B cell (primary cell): ENCODE measurements around the gene NECAP2. TPM values are rescaled to one million over a fixed set of nuclear protein-coding genes. Genes with fewer than 3 reads are reported as not detected.
A peak's percentile ranks its signal among the peaks of the same experiment; 100 is the strongest.

Experiments
- ATAC-seq: fragments of 200-7000 bp; cut with Tn5 transposase; one replicate; pipeline ENCODE4 v1.10.0; 2021; ENCODE audit warnings: low read depth, mild to moderate bottlenecking, moderate number of reproducible peaks, moderate library complexity
- CTCF ChIA-PET: fragments of 350-600 bp; sonication (Branson Sonifier 250); formaldehyde crosslinking; loops from one replicate; lab custom pipeline; 2021; ENCODE audit warnings: antibody characterized with exemption, inconsistent platforms; lab: Charles Lee
- POLR2A ChIA-PET: fragments of 350-600 bp; sonication (Branson Sonifier 250); formaldehyde crosslinking; loops from one replicate; lab custom pipeline; 2021; ENCODE audit warnings: antibody characterized with exemption; lab: Charles Lee
- DNase-seq: peaks from one replicate; pipeline ENCODE4 v3.0.0; 2013
- H2AFZ ChIP-seq: 2 replicates; pipeline ENCODE4 v1.6.1; 2012; ENCODE audit warnings: mild to moderate bottlenecking, low read depth, low read length; ENCODE audit not compliant: insufficient read depth, poor library complexity, severe bottlenecking
- H3K27ac ChIP-seq, 2 donors: 1 replicate in 1 of 2; 2 replicates in 1 of 2; pipeline ENCODE4 v1.5.1; 2012 to 2013; ENCODE audit warnings: low read length in 2 of 2, mild to moderate bottlenecking in 2 of 2, moderate library complexity in 1 of 2
- H3K27me3 ChIP-seq, 4 experiments: fragments of 200-600 bp in 1 of 4; sonication (generic) in 1 of 4; replicated peaks in 1 of 4; 1 replicate in 2 of 4; 2 replicates in 2 of 4; pipeline versions ENCODE4 v1.6.1 to v1.7.0; 2013 to 2016; ENCODE audit warnings: low read length in 3 of 4, mild to moderate bottlenecking in 2 of 4, mixed read lengths in 1 of 4, moderate library complexity in 1 of 4; ENCODE audit not compliant: insufficient read depth in 4 of 4, control insufficient read depth in 3 of 4; ENCODE audit errors: control extremely low read depth in 1 of 4
- H3K36me3 ChIP-seq, 2 experiments: replicated peaks in 1 of 2; 1 replicate in 1 of 2; 2 replicates in 1 of 2; pipeline versions ENCODE4 v1.6.1 to v1.7.1; 2013; ENCODE audit warnings: low read length in 1 of 2; ENCODE audit not compliant: insufficient read depth in 2 of 2, control insufficient read depth in 1 of 2; ENCODE audit errors: control extremely low read depth in 1 of 2, extremely low read depth in 1 of 2
- H3K4me1 ChIP-seq, 2 donors: fragments of 200-600 bp in 1 of 2; sonication (generic) in 1 of 2; 1 replicate in 1 of 2; 2 replicates in 1 of 2; pipeline versions ENCODE4 v1.5.1 to v1.6.1; 2013 to 2017; ENCODE audit warnings: low read length in 2 of 2; ENCODE audit not compliant: control insufficient read depth in 2 of 2, insufficient read depth in 2 of 2
- H3K4me2 ChIP-seq: replicated peaks from 2 replicates; pipeline ENCODE3; 2012; ENCODE audit warnings: mild to moderate bottlenecking, low read depth, low read length; ENCODE audit not compliant: poor library complexity, severe bottlenecking
- H3K4me3 ChIP-seq, 5 experiments: fragments of 200-600 bp in 1 of 5; sonication (generic) in 1 of 5; 1 replicate in 3 of 5; 2 replicates in 2 of 5; pipeline versions ENCODE4 v1.5.1 to v1.7.0; 2011 to 2016; ENCODE audit warnings: low read length in 4 of 5, mild to moderate bottlenecking in 4 of 5, low read depth in 2 of 5, control low read depth in 1 of 5, moderate library complexity in 1 of 5; ENCODE audit not compliant: insufficient read depth in 1 of 5; ENCODE audit errors: control extremely low read depth in 1 of 5, extremely low read depth in 1 of 5
- H3K79me2 ChIP-seq: fragments of 200-600 bp; sonication (generic); one replicate; pipeline ENCODE4 v1.6.0; 2016; ENCODE audit warnings: low read length; ENCODE audit not compliant: control insufficient read depth, insufficient read depth
- H3K9ac ChIP-seq: fragments of 200-600 bp; sonication (generic); 2 replicates; pipeline ENCODE4 v1.6.1; 2017; ENCODE audit warnings: mild to moderate bottlenecking, low read length, moderate library complexity
- H3K9me3 ChIP-seq, 3 donors: one replicate each; pipeline versions ENCODE4 v1.6.1 to v1.7.1; 2013; ENCODE audit warnings: low read length in 2 of 3; ENCODE audit not compliant: control insufficient read depth in 2 of 3, insufficient read depth in 1 of 3; ENCODE audit errors: control extremely low read depth in 1 of 3
- H4K20me1 ChIP-seq: 2 replicates; pipeline ENCODE4 v1.6.0; 2012; ENCODE audit warnings: mild to moderate bottlenecking, low read length; ENCODE audit not compliant: insufficient read depth, control insufficient read depth, poor library complexity, severe bottlenecking
- H3K27ac Mint-ChIP-seq: one replicate; pipeline ENCODE4 v1.8.0; 2021; ENCODE audit warnings: mixed read lengths
- H3K27me3 Mint-ChIP-seq: one replicate; pipeline ENCODE4 v1.8.0; 2021; ENCODE audit warnings: mixed read lengths
- H3K4me1 Mint-ChIP-seq: one replicate; pipeline ENCODE4 v1.8.0; 2021; ENCODE audit warnings: mixed read lengths
- H3K4me3 Mint-ChIP-seq: one replicate; pipeline ENCODE4 v1.8.0; 2021; ENCODE audit warnings: mixed read lengths
- H3K9me3 Mint-ChIP-seq: one replicate; pipeline ENCODE4 v1.8.0; 2022; ENCODE audit warnings: mixed read lengths; ENCODE audit not compliant: insufficient read depth
- CTCF ChIP-seq: fragments of 200-600 bp; IDR thresholded peaks from one replicate; pipeline ENCODE4 v1.8.0; 2022; ENCODE audit warnings: antibody characterized with exemption, mild to moderate bottlenecking
- EZH2 ChIP-seq: IDR thresholded peaks from 2 replicates; pipeline ENCODE4 v1.6.1; 2012; ENCODE audit warnings: borderline replicate concordance, low read depth, mild to moderate bottlenecking, moderate library complexity, low read length; ENCODE audit not compliant: insufficient read depth, poor library complexity, severe bottlenecking
- WGBS: methylation state at CpG from one replicate; pipeline ENCODE4 v1.1.5; 2013; ENCODE audit warnings: missing lambda C conversion rate; ENCODE audit not compliant: insufficient coverage; 5-methylcytosine and 5-hydroxymethylcytosine counted together
- intact Hi-C: fragments of 100-400 bp; cut with micrococcal nuclease; formaldehyde crosslinking; loops from one replicate; pipeline ENCODE4 v1.10.0; 2022
- polyA plus RNA-seq: library from polyadenylated mRNA; depleted of rRNA; stranded (reverse); fragments of >200 nt; gene quantifications from 2 replicates; pipeline ENCODE4 v1.2.3, GENCODE V29; 2012
- total RNA-seq, 2 donors: library from RNA; stranded (reverse); fragments of 120-200 nt in 1 of 2; gene quantifications; 1 replicate in 1 of 2; 2 replicates in 1 of 2; pipeline versions ENCODE4 v1.2.3 to v1.2.4, GENCODE V29; 2013 to 2022

Gene NECAP2
- total and polyA plus RNA-seq, 2 donors (not counting 1 experiment from before 2014, with no cell fraction given), result 77.3 to 81.5 TPM

GRCh38 chr1:16440131-16440469 lies 424 bp upstream of the NECAP2 start:
- Histone ChIP-seq H3K79me2 (peaks cover 47% of the 10 kb centered on the region), H3K4me1 (peaks cover 16 to 29% of the 10 kb centered on the region in 2 donors), H3K9ac (peak overlapping the region; percentile 95), H3K4me3 (peak overlapping the region in 4 of 5 experiments; percentile 84 to 100 (median 98)), H3K36me3 (peaks cover 0 to 25% of the 10 kb centered on the region in 2 experiments), H4K20me1 (peaks cover 34% of the 10 kb centered on the region), H3K27me3 (no peaks in the 10 kb centered on the region), H3K4me2 (peak overlapping the region; percentile 96), H3K9me3 (peaks cover 0 to 3% (median 0%) of the 10 kb centered on the region in 3 donors), H3K27ac (peak overlapping the region; percentile 50 to 97), H2AFZ (peak overlapping the region; percentile 70)
- Mint-ChIP-seq H3K9me3 (no peaks in the 10 kb centered on the region), H3K27ac (peak overlapping the region; percentile 91), H3K4me1 (peaks cover 28% of the 10 kb centered on the region), H3K27me3 (no peaks in the 10 kb centered on the region), H3K4me3 (peak overlapping the region; percentile 93)
- intact Hi-C loops, result loop anchor here (1.0 to 10.0 kb wide), 7 partner anchors 19 to 915 kb away; partner anchors contain the start of genes CASP9, CPLANE2, DNAJC16 and FBXO42
- ATAC-seq, result peak; percentile 16
- ChIA-PET POLR2A (interaction anchor here (0.8 to 2.4 kb wide), 8 partner anchors 11 to 511 kb away, joined by 3 to 10 read pairs (median 4); partner anchors contain the start of gene SZRD1), CTCF (interaction anchor here (0.6 to 2.6 kb wide), 18 partner anchors 8 to 557 kb away, joined by 3 to 17 read pairs (median 4); partner anchors contain the start of genes FBXO42 and NBPF1)
- TF ChIP-seq EZH2 (no peak), CTCF (no peak)
- WGBS, result 49% methylated on average over 6 of the region's 7 CpGs
- DNase-seq, result no peak

DNA sequence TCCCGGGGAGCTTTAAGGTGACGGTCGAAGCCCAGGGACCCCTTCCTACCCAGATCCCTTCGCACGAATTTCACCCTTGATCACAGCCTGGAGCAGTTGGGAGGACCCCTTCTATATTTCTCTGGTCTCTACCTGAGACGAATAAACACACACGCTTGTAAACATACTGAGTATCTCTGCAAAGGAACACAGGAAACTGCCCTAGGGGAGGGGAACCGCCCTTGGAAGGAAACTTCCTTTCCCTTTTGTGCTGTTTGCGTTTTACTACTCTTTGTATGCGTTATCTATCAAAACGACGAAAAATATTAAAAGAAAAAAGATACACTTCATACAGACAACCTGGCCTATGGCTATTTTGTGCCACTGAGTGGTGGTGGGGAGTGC lies 750 bp downstream of the NECAP2 start:
- Histone ChIP-seq H3K4me2 (peak overlapping the region; percentile 96), H3K36me3 (peaks cover 0 to 33% of the 10 kb centered on the region in 2 experiments), H3K4me1 (peaks cover 16 to 29% of the 10 kb centered on the region in 2 donors), H3K27me3 (no peaks in the 10 kb centered on the region), H2AFZ (peak overlapping the region; percentile 70), H3K4me3 (peak overlapping the region; percentile 34 to 100 (median 95)), H3K27ac (peak overlapping the region; percentile 97 to 98), H3K9me3 (peaks cover 0 to 3% (median 0%) of the 10 kb centered on the region in 3 donors), H4K20me1 (peaks cover 46% of the 10 kb centered on the region), H3K9ac (peak overlapping the region; percentile 95), H3K79me2 (peaks cover 58% of the 10 kb centered on the region)
- H3K9me3 Mint-ChIP-seq, result no peaks in the 10 kb centered on the region
- DNase-seq (no peak), ATAC-seq (no peak)
- TF ChIP-seq EZH2 (no peak), CTCF (no peak)
- peak overlapping the region; percentile 93 for H3K4me3 Mint-ChIP-seq
- CTCF ChIA-PET, result interaction anchor here (0.6 to 2.6 kb wide), 7 partner anchors 8 to 172 kb away, joined by 3 to 17 read pairs (median 9); partner anchors contain the start of gene NBPF1
- POLR2A ChIA-PET, result interaction anchor here (0.7 to 2.4 kb wide), 5 partner anchors 10 to 77 kb away, joined by 3 to 9 read pairs (median 4); partner anchors contain the start of genes RNU1-1 and SZRD1
- H3K27me3 Mint-ChIP-seq, result no peaks in the 10 kb centered on the region
- peaks cover 28% of the 10 kb centered on the region for H3K4me1 Mint-ChIP-seq
- intact Hi-C loops, result loop anchor here (2.0 to 10.0 kb wide), 4 partner anchors 89 to 916 kb away; partner anchors contain the start of genes CASP9, CPLANE2, DNAJC16 and FBXO42
- 0% methylated on average over 5 of the region's 12 CpGs for WGBS
- peak overlapping the region; percentile 91 for H3K27ac Mint-ChIP-seq
